ENCODE data around the gene PALM.
"Not testable (repeated sequence)": the region's sequence is repeated elsewhere in the genome, so short reads cannot be mapped to it uniquely, and the experiment has no call there.

- TF ChIP-seq CTCF (conservative IDR thresholded peaks at IDR 0.05; ENCODE audit: low read depth, low read length); EZH2 (IDR thresholded peaks at IDR 0.05; ENCODE audit: borderline replicate concordance, low read depth, low read length, poor library complexity, severe bottlenecking): not testable (repeated sequence)
These were observed 39.9 kb upstream of the PALM start for GRCh38 chr19:668675-669434.
